NCI-H526 treated with DMSO at 0.1 percent for 48 hours (cell line): ENCODE results near the gene NPBWR2.

Source experiments
- DNase-seq: peaks from one replicate; lab custom pipeline; 2025; lab: John Stamatoyannopoulos, UW

Gene NPBWR2

DNA sequence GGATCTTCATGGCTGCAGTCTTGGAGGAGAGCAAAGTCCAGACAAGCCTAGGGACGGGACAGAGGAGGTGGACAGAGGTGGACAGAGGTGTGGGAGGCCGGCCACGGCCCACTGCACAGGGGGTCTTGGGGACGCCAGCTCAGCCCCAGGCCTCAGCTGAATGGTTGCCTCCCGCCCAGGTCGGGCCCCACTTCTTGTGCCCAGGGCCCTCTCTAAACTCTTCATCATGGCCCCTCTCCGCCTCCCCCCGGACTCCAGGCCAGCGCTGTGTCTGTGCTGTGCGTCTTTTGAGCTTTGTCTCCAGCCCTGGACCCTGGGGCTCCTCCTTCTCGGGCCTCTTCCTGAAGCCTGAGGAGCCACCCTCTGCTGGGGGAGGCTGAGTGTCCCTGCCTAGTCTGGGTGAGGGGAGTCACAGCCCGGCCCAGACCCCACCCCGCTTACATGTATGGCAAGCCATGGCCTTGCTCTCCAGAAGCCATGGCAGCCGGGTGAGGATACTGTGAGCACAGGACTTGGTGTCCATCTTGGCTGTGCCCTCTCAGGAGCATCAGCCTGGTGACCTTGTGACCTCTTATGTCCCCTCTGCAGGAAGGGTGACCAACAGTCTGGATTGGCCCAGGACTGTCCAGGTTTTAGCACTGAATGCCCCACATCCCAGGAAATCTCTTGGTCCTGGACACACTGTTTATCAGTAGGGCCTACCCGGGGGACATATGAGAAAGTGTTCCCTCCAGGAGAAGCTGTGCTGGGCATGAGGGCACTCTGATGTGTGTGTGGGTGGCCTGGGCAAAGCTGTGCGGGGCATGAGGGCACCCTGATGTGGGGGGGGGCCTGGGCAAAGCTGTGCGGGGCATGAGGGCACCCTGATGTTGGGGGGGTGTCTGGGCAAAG lies 9.4 kb upstream of the NPBWR2 start:
- DNase-seq, result no peak

DNA sequence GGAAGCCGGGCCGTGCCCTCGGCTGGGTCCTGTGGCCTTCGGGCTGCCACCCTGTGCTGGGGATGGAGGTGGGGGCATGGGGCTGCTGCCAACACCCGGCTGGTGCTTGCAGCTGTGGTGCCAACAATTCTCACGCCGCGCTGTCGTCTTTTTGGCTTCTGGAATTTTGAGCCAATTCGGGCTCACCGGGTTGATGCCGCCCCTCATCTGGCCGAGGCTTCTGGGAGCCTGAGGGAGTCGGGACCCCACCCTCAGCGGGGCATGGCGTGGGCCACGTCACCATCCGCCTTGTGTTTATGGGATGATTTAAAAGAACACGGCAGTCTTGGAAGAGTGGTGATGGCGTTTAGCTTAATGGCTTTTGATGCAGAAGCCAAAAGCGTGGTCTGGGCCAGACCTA lies 8.7 kb upstream of the NPBWR2 start:
- DNase-seq, result no peak

- no peak for DNase-seq
Measured at GRCh38 chr20:64115171-64115911, 8.0 kb upstream of the NPBWR2 start.

GRCh38 chr20:64114356-64114971 lies 7.1 kb upstream of the NPBWR2 start:
- no peak for DNase-seq

GRCh38 chr20:64113796-64114355 lies 6.5 kb upstream of the NPBWR2 start:
- no peak for DNase-seq

DNA sequence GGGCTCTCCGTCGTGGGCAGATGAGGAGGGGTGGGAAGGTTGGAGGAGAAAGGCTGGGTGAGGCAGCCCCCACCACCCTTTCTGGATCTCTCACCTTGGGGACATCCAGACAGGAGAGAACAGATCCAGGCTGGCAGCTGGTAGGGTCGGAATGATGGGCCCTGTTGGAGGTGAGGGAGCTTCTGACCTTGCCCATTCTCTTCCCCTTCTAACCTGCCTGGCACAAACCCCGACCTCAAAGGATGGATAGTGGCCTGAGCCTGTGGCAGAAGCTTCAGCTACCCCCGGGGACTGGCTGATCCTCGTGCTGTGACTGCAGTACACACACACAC lies 6.0 kb upstream of the NPBWR2 start:
- no peak for DNase-seq

DNA sequence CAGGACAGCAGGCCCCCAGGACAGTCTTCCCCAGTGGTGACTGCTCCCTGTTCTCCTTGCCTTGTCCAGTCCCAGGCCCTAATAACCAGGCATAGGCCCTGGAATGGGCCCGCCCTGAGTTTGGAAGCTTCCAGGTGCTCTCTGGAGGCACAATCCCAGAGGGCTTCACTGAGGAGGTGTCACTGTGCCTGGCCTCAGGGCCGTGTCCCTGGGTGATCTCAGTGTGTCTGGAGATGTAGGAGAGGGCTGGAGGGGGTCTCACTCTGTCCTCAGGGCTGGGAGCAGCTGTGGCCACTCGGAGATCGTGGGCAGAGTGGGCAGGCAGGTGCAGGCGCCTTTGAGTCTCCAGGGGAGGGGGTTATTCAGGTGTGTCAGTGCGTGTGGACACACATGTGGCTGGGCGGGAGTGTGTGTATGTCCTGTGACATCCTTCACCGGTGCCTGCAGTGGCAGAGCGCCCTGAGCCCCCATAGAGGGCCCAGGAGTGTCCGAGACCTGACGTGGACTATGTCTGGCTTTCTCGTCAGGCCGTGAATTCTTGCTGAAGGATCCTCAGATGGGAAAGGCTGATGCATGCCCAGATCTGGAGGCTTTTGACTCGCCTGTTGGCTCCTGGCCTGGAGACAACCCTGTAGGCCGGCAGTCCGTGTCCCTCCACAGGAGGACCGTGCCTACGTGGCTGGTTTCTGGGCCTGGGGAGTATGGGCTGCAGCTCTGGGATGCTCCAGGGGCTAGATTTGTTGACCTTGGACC lies 5.5 kb upstream of the NPBWR2 start:
- no peak for DNase-seq

- no peak for DNase-seq
Measured at GRCh38 chr20:64111841-64112641, 4.7 kb upstream of the NPBWR2 start.

DNA sequence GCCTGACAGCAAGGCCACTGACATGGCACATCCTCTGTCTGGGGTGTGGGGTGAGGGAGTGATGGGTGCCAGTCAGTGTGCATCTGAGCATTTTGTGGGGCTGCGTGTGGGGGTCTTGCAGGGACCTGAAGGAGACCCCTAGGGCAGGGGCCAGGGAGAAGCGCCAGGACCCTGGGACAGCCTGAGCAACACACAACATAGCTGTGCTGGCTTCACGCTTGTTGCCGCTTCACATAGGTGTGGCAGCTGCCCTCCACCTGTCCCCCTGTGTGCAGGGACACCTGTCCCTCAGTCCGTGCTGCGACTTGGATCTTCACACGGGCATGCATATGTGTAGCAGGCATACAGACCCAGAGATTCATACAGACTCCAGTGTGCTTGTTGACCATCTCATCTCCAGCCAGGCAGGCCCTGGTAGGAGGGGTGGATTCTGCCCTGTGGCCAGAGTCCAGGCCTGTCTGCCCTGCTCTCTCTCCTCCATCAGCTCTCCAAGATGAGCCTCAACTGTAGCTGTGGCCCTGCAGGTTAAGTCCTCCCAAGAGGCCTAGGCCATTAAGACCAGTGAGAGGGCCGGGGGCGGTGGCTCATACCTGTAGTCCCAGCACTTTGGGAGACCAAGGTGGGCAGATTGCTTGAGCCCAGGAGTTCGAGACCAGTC lies 3.2 kb upstream of the NPBWR2 start:
- no peak for DNase-seq

- DNase-seq, result no peak
Measured at GRCh38 chr20:64109831-64110391, 2.5 kb upstream of the NPBWR2 start.

- no peak for DNase-seq
Measured at GRCh38 chr20:64108731-64109681, 1.6 kb upstream of the NPBWR2 start.

DNA sequence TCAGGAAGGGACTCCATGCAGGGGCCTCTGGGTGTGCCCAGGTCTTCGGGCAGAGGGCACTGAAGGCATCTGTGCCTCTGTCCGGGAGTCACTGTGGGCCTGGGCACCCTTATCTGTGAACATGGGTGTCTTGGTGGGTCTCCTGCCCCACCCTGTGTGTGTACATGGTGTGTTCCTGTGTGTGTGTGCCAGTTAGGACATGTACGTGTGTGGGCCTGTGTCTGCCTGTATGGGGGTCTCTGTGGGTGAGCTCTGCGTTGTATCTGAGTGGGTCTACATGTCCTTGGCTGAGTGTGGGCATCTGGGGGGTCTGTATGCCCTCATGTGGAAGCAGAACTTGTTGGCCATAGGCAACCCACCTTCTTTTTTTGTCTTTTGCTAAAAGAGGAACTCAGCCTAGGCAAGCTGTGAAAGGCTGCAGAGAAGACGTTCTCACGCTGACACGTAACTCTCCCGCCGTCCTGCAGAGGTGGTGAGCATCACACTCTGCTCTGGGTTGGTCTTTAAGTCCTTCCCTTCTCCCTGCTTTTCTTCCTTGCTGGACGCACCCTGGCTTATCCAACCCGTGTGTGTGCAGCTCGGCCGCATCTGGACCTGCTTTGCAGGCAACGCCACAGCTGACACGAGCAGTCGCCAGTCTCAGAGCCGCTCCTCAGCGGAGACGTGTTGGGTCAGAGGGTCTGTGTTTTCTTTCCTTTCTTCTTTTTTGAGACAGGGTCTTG lies 532 bp upstream of the NPBWR2 start:
- no peak for DNase-seq

DNA sequence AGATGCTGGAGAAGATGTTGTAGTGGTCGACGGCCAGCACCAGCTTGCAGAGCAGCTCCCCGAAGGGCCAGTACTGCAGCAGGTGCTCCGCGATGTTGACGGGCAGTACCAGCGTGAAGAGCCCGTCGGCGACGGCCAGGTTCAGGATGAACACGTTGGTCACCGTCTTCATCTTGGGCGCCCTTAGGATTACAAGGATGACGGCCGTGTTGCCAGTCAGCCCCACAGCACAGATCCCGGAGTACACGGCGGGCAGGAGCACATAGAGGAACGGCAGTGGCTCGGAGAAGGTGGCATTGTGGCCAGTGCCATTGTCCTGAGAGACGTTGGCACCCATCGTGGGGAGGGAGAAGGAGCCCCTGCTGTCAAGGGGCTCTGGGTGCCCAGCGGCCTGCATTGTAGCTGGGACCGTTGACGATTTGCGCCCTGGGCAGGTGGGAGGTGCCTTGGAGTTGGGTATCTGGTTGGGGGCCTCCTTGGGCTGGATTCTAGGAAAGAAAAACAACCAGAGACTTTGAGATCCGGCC lies 867 bp downstream of the NPBWR2 start:
- no peak for DNase-seq

DNA sequence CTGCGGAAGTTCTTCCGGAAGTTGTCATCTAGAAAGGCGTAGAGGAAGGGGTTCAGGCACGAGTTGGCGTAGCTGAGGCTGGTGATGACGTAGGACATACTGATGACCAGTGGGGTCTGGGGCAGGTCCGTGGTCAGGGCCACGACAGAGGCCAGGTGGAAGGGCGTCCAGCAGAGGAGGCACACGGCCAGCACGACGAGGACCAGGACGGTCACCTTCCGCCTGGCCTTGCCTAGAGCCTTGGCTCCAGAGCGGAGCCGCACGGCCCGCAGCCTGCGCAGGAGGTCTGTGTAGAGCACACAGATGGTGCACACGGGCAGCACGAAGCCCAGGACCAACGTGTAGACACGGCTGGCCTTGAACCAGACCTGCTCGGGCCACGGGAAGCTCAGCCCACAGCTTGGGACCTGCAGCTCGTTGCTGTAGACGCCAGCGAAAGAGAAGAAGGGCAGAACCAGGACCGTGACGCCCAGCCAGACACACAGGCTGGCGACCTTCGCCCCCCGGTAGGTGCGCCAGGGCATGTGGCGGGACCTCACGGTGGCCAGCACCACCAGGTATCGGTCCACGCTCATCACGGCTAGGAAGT lies 1.4 kb downstream of the NPBWR2 start:
- no peak for DNase-seq

DNA sequence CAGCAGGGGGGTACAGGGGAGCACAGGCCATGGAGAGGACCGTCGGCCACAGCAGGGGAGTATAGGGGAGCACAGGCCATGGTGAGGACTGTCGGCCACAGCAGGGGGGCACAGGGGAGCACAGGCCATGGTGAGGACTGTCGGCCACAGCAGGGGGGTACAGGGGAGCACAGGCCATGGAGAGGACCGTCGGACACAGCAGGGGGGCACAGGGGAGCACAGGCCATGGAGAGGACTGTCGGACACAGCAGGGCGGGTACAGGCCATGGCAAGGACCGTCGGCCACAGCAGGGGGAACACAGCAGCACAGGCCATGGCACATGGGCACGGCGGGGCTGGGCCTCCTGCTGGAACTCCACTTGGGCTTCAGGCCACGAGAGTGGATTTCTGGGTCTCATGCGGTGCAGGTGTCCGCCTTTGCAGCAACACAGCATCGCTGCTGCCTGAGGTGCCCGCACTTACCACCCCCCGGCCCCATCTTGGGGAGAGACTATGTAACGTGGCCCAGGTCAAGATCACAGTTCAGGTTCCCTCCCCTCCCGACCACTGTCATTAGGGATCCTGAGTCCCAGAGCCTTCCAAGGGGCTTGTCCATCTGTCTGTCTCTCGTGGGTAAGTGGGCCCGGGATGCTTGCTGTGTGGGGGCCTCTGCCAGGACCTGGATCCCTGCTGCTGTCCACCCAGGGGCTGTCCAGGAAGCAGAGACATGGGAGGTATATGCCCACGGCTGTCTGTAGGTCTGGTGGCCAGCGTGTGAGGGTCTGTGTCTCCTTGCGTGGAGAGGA lies 2.5 kb downstream of the NPBWR2 start:
- DNase-seq, result no peak

- DNase-seq, result no peak
Measured at GRCh38 chr20:64103871-64104666, 3.3 kb downstream of the NPBWR2 start.
